HG02571 (cell line): ENCODE measurements around the gene LCN2.

Experiments
- ATAC-seq: cut with Tn5 transposase; IDR thresholded peaks from one replicate; pipeline ENCODE4 v1.9.1; 2021; ENCODE audit warnings: mild to moderate bottlenecking, moderate library complexity; ENCODE audit not compliant: unreplicated experiment

The LCN2 gene

DNA sequence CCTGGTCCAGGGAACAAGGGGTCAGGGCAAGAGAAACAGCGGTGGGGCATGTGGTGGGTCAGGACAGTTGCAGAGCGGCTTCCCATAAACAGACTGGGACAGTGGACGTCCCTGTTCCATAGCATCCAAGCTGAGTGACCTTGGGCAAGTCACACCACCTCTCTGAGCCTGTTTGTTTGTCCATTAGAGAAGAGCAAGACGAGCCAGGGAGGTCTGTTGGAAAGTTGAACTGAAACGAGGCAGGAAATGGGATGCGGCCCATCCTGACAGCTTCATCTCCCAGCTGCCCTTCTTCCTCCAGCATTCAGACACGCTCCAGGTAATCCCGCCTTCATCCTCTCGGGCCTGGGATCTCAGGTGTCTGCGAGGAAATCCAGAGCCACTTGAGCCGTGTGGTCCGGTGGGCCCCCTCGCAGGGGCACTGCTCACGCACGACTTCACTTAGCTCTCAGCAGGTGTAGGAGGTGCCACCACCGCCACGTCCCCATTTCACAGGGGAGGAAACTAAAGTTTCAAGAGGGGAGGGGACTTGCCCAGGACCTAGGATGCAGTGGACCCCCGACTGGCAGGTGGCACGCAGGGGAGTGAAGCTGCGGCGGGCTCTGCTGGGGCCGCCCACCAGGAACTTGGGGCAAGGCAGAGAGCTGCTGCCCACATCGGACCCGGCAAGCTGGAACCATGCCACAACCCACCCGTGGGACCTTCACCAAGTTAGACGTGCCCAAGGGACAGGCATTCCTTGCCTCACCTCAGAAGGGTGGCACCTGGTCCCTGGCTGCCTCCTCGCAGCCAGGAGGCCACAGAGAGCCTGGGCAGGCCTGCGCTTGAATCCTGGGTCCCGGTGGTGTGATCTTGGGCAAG lies 34.7 kb upstream of the LCN2 start:
- ATAC-seq, result no peak

DNA sequence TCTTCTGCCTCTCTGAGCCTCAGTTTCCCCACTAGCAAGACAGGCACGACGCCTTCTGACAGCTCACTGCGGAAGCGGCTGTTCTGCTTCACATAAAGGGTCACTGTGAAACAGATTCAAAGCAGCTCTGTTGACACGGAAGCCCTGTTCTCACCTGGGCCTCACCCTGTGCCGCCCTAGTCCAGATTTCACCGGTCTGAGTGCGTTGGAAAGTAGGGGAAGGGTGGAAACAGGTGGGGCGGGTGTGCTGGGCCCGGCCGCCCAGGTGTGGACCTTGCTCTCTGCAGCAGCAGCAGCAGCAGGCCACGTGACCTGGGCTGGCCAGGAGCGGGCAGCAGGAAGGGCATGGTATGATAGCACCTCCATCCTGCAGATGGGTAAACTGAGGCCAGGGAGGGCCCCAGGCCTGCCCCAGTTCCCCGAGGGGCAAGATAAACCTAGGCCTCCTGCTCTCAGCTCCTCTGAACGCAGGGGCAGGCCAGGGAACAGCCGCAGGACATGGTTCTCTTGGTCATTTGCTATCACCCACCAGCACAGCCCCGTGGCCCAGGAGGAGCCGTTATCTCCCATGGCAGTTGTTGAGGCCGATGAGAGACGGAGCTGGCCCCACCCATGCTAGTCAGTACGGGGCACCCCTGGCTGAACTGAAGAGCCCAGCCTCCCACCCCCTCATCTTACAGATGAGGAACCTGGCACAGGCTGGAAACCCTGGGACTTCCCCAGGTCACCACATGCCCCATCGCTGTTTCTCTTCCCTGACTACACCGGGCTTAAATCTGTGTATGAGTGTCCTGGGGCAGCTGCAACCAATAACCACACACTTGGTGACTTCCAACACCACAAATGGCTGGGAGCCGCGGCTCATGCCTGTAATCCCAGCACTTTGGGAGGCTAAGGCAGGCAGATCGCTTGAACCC lies 33.8 kb upstream of the LCN2 start:
- ATAC-seq, result no peak

DNA sequence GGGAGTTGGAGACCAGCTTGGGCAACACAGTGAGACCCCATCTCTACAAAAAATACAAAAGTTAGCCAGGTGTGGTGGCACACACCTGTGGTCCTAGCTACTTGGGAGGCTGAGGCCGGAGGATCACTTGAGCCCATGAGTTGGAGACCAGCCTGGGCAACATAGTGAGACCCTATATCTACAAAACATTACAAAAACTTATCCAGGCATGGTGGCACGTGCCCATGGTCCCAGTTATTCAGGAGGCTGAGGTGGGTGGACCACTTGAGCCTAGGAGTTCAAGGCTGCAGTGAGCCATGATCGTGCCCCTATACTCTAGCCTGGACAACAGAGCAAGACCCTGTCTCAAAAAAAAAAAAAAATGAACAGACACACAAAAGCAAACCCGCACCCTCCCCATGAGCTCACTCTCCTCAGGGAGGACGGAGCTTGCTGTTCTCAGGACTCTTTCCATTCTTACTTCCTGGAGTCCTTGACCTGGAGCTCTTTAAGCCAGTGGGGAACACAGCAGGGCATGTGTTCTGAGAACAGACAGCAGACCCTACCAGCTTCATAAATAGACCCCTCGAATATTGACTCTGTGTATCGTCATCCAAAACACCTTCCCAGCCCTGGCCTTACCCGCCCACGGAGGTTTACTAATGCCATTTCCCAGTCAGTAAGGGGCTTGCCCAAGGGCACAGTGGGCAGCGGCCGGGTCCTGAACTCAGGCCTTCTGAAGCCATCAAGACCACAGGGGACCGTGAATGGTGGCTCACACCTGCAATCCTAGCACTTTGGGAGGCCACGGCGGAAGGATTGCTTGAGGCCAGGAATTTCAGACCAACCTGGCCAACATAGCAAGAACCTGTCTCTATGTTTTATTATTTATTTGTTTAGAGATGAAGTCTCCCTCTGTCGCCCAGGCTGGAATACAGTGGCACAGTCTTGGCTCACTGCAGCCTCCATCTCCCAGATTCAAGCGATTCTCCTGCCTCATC lies 32.9 kb upstream of the LCN2 start:
- no peak for ATAC-seq

DNA sequence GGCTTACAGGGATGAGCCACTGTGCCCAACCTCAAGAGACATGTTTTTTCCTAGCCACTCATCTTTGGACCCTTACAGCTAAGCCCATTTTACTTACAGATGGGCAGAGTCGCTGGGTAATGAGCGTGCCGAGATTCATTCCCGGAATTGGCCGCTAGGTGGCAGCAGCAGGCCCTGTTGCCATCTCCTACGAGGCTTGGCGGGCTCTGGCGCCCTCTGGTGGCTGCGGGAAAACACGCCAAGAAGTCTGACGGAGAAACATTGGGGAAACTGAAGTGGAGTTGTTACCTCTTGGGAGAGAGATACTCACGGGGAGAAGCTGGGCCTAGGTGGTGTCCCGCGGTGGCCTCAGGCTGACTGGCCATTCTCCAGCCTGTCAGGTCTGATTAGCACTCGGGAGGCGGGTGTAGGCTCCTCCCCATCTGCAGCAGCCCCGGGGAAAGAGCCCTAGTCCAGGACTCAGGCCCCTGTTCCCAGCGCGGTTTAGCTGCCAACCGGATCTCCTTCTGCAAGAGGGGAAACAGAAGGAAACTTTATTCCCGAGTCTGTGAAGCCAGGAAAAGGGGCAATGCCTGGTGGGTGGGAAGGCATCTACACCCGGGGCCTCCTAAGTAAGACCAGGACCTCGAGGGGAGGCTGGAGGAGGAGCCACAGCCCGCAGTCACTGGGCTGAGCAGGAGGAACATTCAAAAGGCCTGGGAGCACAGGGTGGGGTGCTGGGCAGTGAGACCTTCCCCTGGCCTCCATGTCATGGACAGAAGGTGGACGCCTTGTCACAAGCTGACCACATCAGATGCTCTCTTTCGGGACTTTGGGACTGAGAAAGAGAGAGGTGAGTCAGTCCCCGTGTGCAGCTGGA lies 31.4 kb upstream of the LCN2 start:
- ATAC-seq, result no peak

DNA sequence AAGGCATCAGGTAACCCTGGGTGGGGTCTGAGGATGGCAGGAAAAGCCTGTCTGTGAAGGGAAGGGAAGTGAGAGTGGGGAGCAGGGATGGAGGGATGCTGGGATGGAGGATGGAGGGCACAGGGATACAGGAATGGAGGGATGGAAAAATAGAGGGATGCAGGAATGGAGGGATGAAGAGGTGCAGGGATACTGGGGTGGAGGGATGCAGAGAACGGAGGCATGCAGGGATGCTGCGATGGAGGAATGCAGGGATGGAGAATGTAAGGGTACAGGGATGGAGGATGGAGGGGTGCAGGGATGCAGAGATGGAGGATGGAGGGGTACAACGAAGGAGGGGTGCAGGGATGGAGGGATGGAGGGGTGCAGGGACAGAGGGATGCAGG lies 30.8 kb upstream of the LCN2 start:
- ATAC-seq, result no peak

DNA sequence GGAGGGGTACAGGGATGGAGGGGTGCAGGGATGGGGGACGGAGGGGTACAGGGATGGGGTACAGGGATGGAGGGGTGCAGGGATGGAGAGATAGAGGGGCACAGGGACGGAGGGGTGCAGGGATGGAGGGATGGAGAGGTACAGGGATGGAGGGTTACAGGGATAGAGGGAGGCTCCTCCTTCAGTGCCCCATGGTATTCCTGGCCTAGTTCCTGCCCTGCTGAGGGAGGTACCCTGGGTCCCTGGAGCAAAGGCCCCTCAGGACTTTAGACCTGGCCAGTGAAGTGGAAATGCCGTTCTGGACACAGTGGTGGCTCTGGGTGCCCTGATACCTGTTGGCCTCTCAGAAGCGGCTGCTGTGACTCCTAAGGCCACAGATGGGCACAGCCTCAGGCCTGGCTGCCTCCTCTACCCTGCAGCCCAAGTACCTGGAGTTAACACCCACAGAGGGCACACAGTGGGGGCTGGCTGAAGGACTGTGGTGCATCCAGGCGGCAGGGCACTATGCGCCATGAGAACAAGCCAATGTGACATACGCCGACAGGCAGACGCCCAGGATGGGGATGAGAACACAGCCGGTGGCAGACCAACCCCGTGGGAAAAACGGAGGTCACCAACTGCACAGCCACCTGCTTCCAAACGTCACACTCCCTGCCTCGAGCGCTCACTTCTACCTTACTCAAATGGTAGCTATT lies 30.1 kb upstream of the LCN2 start:
- no peak for ATAC-seq

DNA sequence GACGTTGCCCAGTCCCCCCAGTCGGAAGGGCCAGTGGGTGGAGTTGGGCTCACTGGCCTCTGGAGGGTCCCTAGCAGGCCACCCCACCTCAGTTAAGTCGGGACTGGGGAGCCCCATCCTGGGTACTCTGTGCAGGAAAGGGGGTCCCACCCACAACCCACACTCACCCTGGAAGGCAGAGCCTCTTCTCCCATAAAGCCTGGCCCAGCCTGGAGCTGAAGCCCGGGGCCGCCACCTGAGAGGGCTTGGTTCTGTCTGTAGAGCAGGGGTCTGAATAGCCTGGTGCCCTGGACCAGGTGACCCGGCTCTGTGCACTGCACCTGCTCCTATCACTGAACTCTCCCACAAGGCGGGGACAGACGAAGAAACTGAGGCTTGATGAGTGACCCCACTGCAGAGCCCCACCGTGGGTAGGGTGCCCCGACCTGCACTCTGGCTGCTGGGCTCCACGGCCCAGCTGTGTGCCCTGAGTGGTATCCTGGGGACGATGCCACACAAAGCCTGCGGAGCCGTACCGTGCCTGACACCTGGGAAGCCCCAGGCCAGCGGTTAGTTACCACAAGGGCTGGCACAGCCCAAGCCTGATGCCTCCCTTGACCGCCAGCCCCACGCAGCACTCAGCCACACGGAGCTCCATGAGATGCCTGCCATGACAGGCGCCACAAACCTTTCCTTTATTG lies 29.1 kb upstream of the LCN2 start:
- no peak for ATAC-seq

DNA sequence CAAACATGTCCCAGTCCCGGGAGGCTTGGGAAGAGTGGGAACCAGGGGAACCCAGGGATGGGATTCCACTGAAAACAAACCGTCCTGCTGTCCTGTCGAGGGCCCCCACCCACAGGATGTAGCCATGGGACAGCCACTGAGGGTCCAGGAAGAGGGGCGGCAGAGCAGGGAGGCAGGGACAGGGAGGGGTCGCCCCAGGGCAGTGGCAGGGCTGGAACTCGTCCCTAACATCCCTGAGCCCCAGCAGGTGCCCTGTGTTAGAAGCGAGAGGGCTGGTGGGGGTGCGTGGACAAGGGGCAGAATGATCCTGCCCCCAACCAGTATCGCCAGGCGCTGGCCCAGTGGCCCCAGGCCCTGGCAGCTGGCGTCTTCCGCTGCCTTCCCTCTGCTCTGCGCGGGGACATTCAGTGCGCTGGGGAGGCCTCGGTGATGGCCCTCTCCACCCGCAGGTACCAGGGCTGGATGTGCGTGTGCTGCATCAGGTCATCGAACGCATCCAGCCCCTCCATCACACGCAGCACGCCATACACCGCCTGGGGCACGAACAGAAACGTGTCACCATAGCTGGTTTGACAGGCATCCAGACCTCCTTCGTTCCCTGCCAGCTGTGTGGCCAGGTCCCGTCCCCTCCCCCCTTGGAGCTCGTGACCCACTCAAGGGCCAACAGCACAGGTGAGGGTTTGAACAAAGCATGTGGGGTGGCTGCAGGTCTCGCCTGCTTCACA lies 28.4 kb upstream of the LCN2 start:
- ATAC-seq, result no peak

DNA sequence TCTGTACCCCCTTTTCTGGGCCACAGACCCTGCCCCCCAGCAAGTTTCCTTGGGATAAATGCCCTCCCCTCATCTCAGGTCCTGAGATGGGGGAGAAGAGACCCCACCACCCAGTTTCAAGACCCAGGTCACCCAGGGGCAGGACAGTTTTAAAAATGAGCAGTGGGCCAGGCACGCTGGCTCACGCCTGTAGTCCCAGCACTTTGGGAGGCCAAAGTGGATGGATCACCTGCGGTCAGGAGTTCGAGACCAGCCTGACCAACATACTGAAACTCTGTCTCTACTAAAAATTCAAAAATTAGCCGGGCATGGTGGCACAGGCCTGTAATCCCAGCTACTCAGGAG lies 27.8 kb upstream of the LCN2 start:
- no peak for ATAC-seq

DNA sequence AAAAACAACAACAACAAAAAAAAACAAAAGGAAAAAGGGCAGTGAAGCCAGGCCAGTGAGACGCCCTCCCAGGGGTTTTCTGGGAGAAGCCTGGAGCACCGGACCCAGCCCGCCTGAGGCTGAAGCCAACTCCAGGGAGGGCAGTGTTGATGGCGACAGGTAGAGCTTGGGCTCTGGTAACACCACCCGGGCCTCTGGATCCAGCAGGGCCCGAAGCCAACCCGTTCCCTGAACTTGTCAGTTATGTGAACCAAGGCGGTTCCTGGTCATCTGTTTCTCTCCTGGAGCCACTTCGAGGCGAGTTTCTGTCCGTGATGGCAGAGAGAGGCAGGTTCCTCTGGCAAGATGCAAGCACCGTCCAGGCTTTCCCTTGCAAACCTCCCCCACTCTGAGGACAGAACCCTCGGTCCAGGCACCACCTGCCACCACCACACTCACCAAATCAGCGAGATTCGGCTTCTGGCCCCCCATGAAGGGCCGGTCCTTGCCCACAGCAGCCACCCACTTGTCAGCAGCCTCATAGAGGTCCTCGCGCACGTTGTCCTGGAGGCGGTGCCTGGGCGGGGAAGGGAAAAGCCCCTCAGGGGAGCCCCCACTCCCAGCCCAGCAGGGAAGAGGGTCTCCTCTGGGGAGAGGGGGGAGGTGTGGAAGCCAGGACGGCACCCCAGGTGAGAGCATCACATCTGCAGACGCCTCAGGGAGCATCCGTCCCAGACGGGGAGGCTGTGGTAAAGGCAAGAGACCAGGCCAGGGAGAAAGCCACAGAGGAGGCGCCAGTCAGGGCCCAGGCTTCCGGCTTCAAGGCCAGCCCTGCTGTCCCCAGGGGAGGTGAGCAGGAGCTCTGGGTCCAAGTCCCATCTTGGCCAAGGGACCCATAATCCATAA lies 27.1 kb upstream of the LCN2 start:
- no peak for ATAC-seq

DNA sequence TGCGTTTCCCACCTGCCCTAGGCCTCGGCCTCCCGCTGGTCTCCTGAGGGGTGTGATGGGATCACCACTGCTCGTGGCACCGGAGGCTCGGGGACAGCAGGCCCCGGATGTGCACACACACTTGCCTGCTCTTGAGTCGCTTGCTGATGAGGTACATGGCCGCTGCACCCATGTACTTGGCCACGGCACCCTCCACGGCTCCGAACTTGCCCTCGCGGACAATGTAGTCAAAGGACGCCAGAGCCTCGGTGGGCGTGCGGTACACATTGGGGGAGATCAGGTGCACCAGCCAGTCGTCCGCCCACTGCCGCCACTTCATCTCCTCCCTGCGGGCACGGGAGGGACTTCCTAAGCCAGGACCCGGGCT lies 26.5 kb upstream of the LCN2 start:
- ATAC-seq, result no peak

DNA sequence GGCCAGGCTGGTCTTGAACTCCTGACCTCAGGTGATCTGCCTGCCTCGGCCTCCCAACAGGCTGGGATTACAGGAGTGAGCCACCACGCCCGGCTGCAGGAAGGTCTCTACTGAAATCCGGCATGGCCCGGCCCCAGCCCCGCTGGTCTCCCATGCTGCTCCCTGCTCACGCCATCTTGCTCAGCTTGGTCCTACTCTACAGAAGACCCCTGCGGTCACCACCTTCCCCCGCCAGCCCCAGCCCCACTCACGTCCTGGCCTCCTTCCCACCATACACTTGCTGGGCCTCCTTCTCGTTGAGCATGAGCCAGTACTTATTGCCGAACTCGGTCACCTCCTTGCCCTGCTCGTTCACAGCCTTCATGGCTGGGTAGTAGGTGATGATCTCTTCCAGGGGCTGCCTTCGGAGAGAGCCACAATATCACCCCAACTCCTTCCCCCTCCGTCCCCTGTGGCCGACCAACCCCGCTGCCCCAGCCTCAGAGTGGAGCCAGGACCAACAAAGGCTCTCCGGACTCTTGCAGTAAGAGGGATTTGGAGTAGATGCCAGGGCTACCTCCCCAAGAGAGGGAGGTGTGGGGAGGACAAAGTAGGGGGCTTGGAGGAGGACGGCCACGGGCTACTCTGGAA lies 25.7 kb upstream of the LCN2 start:
- ATAC-seq, result no peak

DNA sequence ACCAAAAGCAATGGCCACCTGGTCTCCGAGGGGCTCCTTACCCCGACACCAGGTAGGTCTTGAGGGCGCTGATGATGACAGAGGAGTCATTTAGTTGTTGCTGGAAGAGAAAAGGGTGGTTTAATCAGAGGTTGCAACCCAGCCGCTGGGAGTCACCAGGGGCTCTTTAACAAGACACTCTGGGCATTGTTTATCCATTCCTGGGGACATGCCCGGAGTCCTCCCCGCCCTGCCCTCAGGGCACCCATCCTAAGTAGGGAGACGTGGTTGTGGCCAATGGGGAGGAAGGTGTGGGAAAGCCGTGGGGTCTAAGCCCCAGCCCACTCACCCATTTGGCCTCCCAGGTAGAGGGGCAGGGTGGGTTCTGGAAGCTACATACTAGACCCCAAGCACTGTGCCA lies 24.8 kb upstream of the LCN2 start:
- ATAC-seq, result no peak

DNA sequence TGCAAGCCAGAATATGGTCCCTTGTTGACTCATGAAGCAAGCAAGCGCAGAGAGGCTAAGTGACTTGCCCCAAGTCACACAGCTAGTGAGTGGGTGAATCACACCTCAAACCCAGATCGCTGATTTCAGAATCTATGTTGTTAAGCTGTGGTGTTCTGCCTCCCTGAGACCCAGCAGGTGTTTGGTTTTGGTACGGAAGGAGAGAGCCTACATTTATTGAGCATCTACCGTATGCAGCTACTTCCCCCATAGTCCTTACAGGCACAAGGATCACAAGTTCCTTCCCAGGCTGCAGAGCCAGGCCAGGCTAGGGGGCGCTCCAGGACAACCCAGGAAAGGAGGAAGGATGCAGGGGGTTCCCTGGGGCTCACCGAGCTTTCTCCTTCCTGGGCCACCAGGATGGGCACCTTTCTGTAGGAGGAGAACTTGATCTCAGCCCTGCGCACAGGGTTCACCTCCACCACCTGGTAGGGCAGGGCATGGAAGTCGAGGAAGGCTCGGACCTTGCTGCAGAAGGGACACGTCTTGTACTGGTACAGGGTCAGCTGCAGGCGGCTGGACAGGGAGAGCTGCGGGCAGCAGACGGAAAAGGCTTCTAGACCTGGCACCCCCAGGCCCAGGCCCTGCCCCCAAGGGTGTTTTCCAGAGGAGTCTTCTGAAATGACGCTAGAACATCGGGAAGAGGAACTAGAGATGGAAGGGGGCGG lies 24.2 kb upstream of the LCN2 start:
- no peak for ATAC-seq

DNA sequence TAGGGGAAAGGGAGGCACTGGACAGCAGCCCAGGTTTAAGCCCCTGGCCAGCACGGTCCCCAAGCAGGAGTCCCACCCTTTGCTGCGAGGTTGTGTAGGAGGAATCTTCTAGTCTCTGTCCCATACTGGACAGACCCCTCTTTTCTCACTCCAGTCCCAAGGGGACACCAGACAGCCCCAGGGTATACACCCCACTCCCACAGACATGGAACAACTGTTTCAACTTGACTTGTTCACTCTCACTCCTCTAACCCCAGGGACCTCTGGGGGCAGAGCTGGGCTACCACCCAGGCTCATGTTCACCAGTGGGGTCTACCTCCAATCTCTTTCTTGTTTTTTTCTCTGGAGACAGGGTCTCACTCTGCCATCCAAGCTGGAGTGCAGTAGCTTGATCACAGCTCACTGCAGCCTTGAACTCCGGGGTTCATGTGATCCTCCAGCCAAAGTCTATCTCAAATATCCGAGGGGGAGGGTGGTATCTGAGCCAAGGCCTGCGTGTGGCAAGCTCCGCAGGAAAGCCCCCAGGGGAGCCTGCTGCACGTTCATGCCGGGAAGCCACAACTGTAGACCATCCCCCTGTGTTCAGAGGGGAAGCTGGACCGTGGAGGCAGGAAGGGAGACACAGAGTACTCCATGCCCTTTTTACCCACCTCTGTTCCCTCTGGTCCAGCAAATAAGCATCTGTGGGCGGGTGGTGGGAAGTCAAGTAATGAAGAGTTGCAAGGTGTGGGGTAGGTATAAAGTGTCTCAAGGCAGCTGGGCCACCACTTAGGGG lies 23.5 kb upstream of the LCN2 start:
- ATAC-seq, result no peak
